Cerebellar nuclear complex (tissue), 1 donor: ENCODE measurements around the gene MYH16.
"Not testable (repeated sequence)": the region's sequence is repeated elsewhere in the genome, so short reads cannot be mapped to it uniquely, and the experiment has no call there.

Experiments used
- DNase-seq, 2 experiments: peaks; one replicate each; lab custom pipeline; 2025; lab: John Stamatoyannopoulos, UW

MYH16 gene

DNA sequence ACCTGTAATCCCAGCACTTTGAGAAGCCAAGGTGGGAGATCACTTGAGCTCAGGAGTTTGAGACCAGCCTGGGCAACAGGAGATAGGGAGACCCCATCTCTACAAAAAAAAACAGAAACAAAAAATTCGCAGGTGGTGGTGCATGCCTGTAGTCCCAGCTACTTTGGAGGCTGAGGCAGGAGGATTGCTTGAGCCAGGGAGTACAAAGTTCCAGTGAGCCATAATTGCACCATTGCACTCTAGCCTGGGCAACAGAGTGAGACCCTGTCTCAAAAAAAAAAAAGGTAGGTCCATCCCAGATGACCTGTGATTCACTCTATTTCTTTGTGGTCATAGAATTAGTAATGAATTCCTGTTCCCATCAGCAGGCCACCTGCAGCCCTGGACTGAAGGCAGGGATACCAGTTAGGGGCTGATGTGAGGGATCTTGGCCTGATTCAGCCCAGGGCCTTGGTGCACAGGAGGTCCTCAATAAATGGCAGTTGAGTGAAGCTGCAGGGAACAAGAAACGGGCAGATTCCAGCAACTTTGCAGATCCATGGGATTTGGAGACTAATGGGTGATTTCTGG lies at the start of gene MYH16:
MYH16 (plus strand) TSS at position 364 of the 570 bp plus-strand sequence.
- no peak for DNase-seq

GRCh38 chr7:99224263-99224898 lies 48.3 kb upstream of the MYH16 start:
- not testable (repeated sequence) for DNase-seq

DNA sequence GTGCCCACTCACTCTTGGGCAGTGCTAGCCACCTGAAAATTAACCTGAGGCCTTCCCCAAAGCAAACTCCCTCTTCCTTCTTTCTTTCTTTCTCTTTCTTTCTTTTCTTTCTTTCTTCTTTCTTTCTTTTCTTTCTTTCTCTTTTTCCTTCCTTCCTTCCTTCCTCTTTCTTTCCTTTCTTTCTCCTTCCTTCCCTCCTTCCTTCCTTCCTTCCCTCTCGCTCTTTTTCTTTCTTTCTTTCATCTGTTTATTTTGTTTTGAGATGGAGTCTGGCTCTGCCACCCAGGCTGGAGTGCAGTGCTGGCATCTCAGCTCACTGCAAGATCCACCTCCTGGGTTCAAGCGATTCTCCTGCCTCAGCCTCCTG lies 47.8 kb upstream of the MYH16 start:
- DNase-seq = no peak

GRCh38 chr7:99229234-99229633 lies 43.4 kb upstream of the MYH16 start:
- DNase-seq = no peak

GRCh38 chr7:99232082-99232770 lies 40.4 kb upstream of the MYH16 start:
- DNase-seq = no peak

DNA sequence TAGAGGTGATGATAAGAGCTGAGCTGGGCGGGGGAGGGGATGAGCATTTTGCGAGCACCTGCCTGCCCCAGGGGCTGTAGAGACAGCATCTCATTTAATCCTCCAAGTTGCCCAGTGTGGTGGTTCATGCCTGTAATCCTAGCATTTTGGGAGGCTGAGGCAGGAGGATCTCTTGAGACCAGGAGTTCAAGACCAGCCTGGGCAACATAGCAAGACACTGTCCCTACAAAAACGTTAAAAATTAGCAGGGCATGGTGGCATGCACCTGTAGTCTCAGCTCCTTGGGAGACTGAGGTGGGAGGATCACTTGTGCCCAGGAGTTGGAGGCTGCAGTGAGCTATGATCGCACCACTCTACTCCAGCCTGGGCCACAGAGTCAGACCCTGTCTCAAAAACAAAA lies 39.7 kb upstream of the MYH16 start:
- DNase-seq = not testable (repeated sequence)

DNA sequence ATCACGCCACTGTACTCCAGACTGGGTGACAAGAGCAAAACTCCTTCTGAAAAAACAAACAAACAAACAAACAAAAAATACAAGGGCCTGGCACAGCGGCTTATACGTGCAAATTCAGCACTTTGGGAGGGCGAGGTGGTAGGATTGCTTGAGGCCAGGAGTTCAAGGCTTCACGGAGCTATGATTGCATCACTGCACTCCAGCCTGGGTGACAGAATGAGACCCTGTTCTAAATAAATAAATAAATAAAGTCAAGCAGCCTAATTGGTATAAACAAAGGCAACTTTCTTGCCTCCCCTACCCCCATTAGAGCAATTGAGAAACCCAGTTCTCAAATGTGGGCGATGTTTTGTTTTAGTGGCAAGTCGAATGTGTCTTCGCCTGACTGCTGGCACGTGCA lies 38.5 kb upstream of the MYH16 start:
- DNase-seq = no peak

DNA sequence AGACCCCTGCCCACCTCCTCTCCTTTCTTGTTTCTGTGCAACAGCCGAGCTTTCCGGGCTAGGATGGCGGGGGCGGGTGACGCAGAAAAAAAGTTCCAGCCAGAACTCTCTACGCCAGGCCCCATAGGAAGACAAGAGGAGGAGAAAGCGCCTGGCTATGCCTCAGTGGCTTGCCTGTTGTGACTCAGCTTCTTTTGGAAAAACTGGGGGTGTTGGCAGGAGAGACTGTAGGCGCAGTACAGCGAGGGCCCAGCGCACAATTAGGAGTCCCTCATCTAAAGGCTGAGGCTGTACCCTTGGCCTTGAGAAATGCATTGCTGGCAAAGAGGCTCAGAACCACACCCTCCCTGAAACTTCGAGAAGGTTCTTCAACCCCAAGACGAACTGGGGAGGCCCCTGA lies 36.7 kb upstream of the MYH16 start:
- DNase-seq = no peak

- DNase-seq = not testable (repeated sequence)
These were observed 34.8 kb upstream of the MYH16 start for GRCh38 chr7:99237876-99238275.

- no peak for DNase-seq
These were observed 33.9 kb upstream of the MYH16 start for GRCh38 chr7:99238558-99239341.

DNA sequence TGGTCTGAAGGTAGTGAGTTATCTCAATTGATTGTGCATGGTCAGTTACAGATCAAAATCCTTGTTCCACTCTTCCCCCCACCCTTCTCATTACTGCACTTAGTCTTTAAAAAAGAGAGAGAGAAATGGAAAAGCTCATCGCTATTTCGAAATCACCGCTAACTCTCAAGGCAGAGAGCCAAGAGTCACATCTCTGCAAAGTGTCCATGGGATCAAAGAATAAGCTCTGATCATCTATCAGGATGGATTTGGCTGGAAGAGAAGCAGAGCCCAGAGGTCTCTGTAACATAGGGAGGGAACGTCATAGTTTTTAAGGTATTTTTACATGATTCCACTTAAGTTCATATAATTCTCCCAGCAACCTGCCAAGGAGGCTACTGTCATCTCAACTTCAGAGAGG lies 30.0 kb upstream of the MYH16 start:
- DNase-seq = no peak

DNA sequence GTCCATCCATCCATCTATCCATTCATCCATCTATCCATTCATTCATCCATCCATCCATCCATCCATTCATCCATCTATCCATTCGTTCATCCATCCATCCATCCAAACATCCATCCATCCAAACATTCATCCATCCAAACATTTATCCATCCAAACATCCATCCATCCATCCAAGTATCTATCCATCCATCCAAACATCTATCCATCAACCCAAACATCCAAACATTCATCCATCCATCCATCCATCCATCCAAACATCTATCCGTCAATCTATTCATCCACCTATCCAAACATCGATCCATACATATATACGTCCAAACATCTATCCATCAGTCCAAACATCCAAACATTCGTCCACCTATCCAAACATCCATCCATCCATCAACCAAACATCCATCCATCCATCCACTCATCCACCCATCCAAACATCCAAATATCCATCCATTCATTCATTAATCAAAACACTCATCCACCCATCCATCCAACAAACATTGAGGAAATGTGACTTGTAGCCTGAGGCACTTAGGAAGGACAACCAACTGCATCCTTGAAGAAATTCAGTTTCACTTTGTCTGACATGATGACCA lies 28.8 kb upstream of the MYH16 start:
- DNase-seq = no peak

DNA sequence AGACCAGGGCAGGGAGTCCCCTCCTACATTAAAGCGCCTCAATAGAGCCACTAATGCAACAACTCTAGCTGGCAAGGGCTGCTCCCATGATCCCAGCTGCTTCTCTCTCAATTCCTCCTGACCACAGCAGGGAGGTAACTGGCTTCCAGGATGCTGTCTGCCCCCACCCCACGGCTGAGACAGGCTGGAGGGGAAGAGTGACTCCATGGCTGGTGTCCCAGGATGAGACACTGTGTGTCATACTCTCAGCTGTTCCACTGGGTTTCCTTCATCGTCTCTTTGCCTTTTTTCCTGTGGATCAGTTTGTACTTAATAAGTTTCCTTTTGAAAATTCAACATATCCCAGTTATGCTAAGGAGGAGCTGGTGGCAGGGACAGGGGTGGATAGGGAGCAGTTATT lies 27.7 kb upstream of the MYH16 start:
- DNase-seq = no peak

DNA sequence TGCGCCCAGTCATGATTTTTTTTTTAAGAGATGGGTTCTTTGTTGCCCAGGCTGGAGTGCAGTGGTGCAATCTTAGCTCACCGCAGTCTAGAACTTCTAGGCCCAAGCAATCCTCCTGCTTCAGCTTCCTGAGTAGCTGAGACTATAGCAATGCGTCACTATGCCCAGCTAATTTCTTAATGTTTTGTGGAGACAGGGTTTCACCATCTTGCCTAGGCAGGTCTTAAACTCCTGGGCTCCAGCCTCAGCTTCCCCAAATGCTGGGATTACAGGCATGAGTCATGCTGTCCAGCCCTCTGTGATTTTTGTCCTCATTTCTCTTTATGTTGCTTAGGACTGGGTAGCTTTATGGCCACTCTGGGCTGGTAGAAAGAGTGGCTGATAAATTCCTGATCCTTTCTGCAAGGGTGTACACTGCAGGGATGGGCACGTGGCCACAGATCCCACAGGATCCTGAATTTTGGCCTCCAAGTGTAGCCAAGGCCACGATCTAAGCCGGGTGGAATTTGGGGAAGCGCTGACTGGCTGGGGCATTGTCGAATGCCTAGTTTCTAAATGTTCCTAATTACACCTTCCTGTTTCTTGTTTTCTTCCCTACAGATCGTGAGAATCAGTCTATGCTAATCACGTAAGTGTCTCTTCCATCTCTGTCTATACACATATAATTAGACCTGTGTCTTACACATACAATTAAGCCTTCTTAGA lies 24.1 kb upstream of the MYH16 start:
- no peak for DNase-seq

DNA sequence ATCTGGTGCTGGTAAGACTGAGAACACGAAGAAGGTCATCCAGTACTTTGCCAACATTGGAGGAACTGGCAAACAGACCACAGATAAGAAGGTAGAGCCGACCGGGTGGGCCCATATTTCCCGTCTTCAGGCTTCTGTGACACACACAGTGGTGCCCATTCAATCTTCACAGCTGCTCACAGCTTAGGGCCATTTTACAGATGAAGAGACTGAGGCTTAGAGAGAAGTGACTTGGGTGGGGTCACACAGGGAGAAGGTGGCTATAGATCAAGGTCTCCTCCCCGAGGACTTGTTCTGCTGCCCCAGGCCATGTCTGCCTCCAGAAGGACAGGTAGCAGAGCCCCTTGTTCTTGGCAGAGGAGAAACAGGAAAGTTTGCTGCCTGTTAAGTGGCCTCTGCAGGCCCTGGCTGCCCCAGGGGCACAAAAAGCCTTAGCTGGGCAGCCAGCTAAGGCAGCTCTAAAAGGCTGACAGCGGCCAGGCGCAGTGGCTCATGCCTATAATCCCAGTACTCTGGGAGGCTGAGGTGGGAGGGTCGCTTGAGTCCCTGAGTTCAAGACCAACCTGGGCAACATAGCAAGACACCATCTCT lies 22.6 kb upstream of the MYH16 start:
- DNase-seq = no peak

DNA sequence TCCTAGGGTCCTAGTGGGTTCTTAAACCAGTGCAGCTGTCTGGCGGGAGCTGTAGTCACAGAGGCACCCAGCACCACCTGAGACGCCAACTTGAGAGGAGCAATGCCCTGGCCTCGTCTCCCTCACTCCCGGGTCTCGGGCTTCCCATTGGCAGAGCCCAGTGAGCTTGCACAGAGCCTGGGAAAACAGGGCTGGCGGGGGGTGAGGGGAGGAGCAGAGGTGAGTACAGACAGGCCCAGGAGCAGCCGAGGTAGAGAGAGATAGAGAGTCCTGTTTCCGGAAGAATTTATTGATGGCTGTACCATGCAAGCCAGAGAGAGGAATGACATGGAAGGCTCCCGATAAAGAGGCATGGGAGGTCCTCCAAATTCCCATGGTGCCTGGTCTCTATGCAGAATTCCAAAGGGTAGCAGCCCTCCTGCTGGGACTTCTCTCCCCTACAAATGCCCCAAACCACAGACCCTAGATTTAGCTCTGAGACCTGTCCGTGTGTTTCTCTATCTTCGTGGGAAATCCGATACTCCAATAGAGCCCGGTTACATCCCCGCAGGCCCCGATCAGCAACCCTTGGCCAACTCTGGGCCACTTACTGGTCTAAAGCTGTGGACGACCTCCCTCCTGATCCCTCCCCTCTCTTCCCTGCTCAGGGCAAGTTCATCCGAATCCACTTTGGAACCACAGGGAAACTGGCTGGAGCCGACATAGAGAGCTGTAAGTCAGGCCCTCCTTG lies 20.3 kb upstream of the MYH16 start:
- no peak for DNase-seq

DNA sequence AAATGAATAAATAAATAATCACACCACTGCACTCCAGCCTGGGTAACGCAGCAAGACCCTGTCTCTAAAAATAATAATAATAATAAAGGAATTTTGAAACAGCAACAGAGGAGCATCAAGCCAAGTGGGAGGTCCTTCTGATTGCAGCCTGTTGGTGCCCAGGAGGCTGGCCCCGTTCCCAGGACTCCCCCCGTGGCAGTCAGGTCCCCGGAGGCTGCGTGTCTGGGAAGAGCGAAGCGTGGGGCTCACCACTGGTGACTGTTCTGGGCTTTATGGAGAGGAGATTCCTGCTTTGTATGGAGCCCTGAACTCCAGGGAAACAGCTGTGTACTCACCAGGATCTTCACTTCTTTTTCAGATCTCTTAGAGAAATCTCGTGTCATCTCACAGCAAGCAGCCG lies 19.3 kb upstream of the MYH16 start:
- no peak for DNase-seq

DNA sequence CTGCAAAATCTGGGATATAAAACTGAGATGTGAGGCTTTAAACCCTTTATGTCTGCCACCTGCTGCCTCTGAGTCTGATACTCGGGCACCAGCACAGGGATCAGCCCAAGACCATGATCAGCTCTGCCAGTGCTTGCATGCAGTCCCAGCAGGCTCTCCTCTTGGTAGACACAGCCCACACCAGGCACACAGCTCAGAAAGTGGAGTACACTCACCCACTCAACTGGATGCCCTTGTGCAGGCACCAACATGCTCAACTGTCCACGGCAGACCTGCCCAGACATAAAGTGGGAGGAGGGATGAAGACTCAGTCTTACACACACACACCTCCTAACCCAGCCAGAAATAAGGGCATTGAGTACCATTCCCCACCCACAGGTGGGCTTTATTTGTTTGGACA lies 18.2 kb upstream of the MYH16 start:
- no peak for DNase-seq

- DNase-seq = no peak
These were observed 17.2 kb upstream of the MYH16 start for GRCh38 chr7:99255463-99255862.

- DNase-seq = no peak
These were observed 15.6 kb upstream of the MYH16 start for GRCh38 chr7:99257065-99257464.

DNA sequence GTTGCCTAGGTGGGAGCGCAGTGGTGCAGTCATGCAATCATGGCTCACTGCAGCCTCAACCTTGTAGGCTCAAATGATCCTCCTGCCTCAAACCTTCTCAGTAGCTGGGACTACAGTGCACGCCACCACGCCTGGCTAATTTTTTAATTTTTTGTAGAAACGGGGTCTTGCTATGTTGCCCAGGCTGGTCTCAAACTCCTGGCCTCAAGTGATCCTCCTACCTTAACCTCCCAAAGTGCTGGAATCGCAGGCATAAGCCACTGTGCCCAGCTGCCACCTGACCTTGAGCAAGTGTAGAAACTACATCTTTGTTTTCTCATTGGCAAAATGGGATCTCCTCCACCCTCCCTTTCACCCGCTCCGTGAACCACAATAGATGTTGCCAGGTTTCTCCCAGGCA lies 15.0 kb upstream of the MYH16 start:
- DNase-seq = no peak
